Neural cell (in vitro differentiated cells): ENCODE measurements around the gene DERL3.
"Not testable (repeated sequence)": the region's sequence is repeated elsewhere in the genome, so short reads cannot be mapped to it uniquely, and the experiment has no call there.

Experiments
- CTCF ChIP-seq: fragments of 450-650 bp; IDR thresholded peaks from 2 replicates; pipeline ENCODE4 v1.5.1; 2014; ENCODE audit warnings: antibody characterized with exemption, mild to moderate bottlenecking, moderate library complexity; ENCODE audit not compliant: poor library complexity, severe bottlenecking
- EP300 ChIP-seq: fragments of 450-650 bp; conservative IDR thresholded peaks from 2 replicates; pipeline ENCODE4 v1.6.1; 2014; ENCODE audit warnings: antibody characterized with exemption, mild to moderate bottlenecking, moderate library complexity; ENCODE audit not compliant: poor library complexity, severe bottlenecking
- EZH2 ChIP-seq: fragments of 200-600, 300-800 bp; shearing (Covaris generic), sonication (generic); IDR thresholded peaks from 2 replicates; pipeline ENCODE4 v1.6.1; 2014; ENCODE audit warnings: antibody characterized with exemption, low read length, borderline replicate concordance, mild to moderate bottlenecking; ENCODE audit not compliant: insufficient read depth, poor library complexity, severe bottlenecking
- MXI1 ChIP-seq: fragments of 450-650 bp; conservative IDR thresholded peaks from 2 replicates; pipeline ENCODE4 v1.6.1; 2014; ENCODE audit warnings: antibody characterized with exemption, mild to moderate bottlenecking; ENCODE audit not compliant: poor library complexity, severe bottlenecking
- POLR2AphosphoS5 ChIP-seq: IDR thresholded peaks from 2 replicates; pipeline ENCODE4 v1.6.1; 2012
- RAD21 ChIP-seq: fragments of 450-650 bp; conservative IDR thresholded peaks from 2 replicates; pipeline ENCODE4 v1.6.1; 2014; ENCODE audit warnings: antibody characterized with exemption, mild to moderate bottlenecking, moderate library complexity
- REST ChIP-seq: IDR thresholded peaks from 2 replicates; pipeline ENCODE4 v1.6.1; 2012; ENCODE audit warnings: borderline replicate concordance
- SMC3 ChIP-seq: fragments of 450-650 bp; conservative IDR thresholded peaks from 2 replicates; pipeline ENCODE4 v1.6.1; 2014; ENCODE audit warnings: antibody characterized with exemption, mild to moderate bottlenecking, moderate library complexity; ENCODE audit not compliant: poor library complexity
- TAF1 ChIP-seq: IDR thresholded peaks from 2 replicates; pipeline ENCODE4 v1.6.1; 2012; ENCODE audit warnings: low read depth

DNA sequence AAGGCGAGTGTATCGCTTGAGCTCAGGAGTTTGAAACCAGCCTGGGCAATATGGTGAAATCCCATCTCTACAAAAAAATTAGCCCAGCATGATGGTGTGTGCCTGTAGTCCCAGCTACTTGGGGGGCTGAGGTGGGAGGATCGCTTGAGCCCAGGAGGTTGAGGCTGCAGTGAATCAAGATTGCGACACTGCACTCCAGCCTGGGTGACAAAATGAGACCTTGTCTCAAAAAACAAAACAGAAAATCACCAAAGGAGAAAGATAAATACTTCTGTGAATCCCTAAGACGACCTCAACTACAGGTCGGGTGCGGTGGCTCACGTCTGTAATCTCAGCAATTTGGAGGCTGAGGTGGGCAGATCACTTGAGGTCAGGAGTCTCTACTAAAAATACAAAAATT lies 21.4 kb upstream of the DERL3 start:
- TF ChIP-seq POLR2AphosphoS5, CTCF, MXI1, TAF1, EP300, EZH2, REST, RAD21, SMC3: not testable (repeated sequence)
